SU-DHL-6 (cell line): Measurements from ENCODE around the gene ATOSA.

Source experiments
- H2AFZ ChIP-seq: fragments of 200-600 bp; sonication (generic); 2 replicates; pipeline ENCODE4 v1.6.1; 2014; ENCODE audit warnings: low read depth, mild to moderate bottlenecking, moderate library complexity, mixed read lengths, antibody characterized with exemption, low read length; ENCODE audit not compliant: severe bottlenecking
- H3F3A ChIP-seq: fragments of 200-600 bp; shearing (Covaris generic); 2 replicates; pipeline ENCODE4 v1.6.0; 2016; ENCODE audit warnings: antibody characterized with exemption, mild to moderate bottlenecking; ENCODE audit not compliant: insufficient read depth
- H3K27ac ChIP-seq: fragments of 200-600 bp; sonication (generic); 2 replicates; pipeline ENCODE4 v1.5.1; 2016; ENCODE audit warnings: low read depth, mild to moderate bottlenecking, low read length, moderate library complexity, mixed read lengths
- H3K27me3 ChIP-seq: fragments of 200-600 bp; sonication (generic), shearing (Covaris generic); 2 replicates; pipeline ENCODE4 v1.6.0; 2014; ENCODE audit warnings: mild to moderate bottlenecking, low read length
- H3K36me3 ChIP-seq: fragments of 200-600 bp; sonication (generic); 2 replicates; pipeline ENCODE4 v1.6.1; 2014; ENCODE audit warnings: mild to moderate bottlenecking, low read length, mixed read lengths
- H3K4me2 ChIP-seq: fragments of 300-600, 200-600 bp; shearing (Covaris generic), sonication (generic); 2 replicates; pipeline ENCODE4 v1.6.0; 2014; ENCODE audit warnings: low read length, low read depth, mild to moderate bottlenecking; ENCODE audit not compliant: poor library complexity, severe bottlenecking
- H3K4me3 ChIP-seq: fragments of 200-600 bp; sonication (generic); 2 replicates; pipeline ENCODE4 v1.5.1; 2014; ENCODE audit warnings: antibody characterized with exemption, low read length, mild to moderate bottlenecking, mixed read lengths; ENCODE audit not compliant: insufficient read depth, poor library complexity, severe bottlenecking
- H3K79me2 ChIP-seq: fragments of 200-600 bp; sonication (generic); 2 replicates; pipeline ENCODE4 v1.6.1; 2014; ENCODE audit warnings: mild to moderate bottlenecking, low read length, moderate library complexity; ENCODE audit not compliant: insufficient read depth
- H3K9ac ChIP-seq: fragments of 200-600 bp; sonication (generic); 2 replicates; pipeline ENCODE4 v1.7.0; 2014; ENCODE audit warnings: mild to moderate bottlenecking, low read length
- H3K9me2 ChIP-seq: fragments of 200-600 bp; sonication (generic); replicated peaks from 2 replicates; pipeline ENCODE4 v1.6.1; 2014; ENCODE audit warnings: low read length; ENCODE audit not compliant: insufficient read depth
- H3K9me3 ChIP-seq: fragments of 200-600 bp; sonication (generic); 2 replicates; pipeline ENCODE4 v1.6.1; 2014; ENCODE audit warnings: low read length, mixed read lengths; ENCODE audit not compliant: insufficient read depth
- H4K20me1 ChIP-seq: fragments of 200-600 bp; sonication (generic); 2 replicates; pipeline ENCODE4 v1.6.1; 2014; ENCODE audit warnings: low read depth, mild to moderate bottlenecking, antibody characterized with exemption, low read length, moderate library complexity, mixed read lengths
- EZH2phosphoT487 ChIP-seq: fragments of 200-600 bp; sonication (generic), shearing (Covaris generic); conservative IDR thresholded peaks from 2 replicates; pipeline ENCODE4 v1.6.1; 2018; ENCODE audit warnings: mild to moderate bottlenecking, antibody characterized with exemption, low read length, moderate library complexity, mixed read lengths
- TF ChIP-seq, protein P1 (sequence below): fragments of 200-600 bp; sonication (generic); IDR thresholded peaks from one replicate; pipeline ENCODE4 v1.5.1; 2017; ENCODE audit warnings: antibody characterized with exemption, mild to moderate bottlenecking, low read length, moderate library complexity; ENCODE audit not compliant: insufficient read depth, poor library complexity, severe bottlenecking

Gene ATOSA

DNA sequence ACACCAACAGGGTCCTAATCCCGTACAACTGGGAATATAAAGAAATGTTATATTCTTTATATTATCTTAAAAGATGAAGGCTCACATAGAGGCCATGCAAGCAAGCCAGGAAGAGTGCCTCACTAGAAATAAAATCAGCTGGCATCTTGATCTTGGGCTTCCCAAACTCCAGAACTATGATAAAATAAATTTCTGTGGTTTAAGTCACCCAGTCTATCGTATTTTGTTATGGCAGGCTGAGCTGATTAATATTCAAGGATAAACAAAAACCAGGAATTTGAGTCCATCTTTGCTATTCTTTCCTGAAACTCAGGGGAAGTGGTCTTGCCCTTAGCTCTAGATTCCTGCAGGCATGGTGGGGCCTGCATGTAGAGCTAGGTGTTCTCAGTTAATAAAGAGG, 42.7 kb downstream of the ATOSA start:
- Histone ChIP-seq H3K9ac (no peak overlapping the region), H3K79me2 (peaks cover 13% of the 10 kb centered on the region), H3K9me3 (no peaks in the 10 kb centered on the region), H3K4me3 (no peak overlapping the region), H3K27ac (no peak overlapping the region), H3K9me2 (no peaks in the 10 kb centered on the region), H4K20me1 (0 out of 2 replicates have a peak, but pooled peaks cover 3% of the 10 kb centered on the region), H3K27me3 (no peaks in the 10 kb centered on the region), H3K36me3 (peaks cover 19% of the 10 kb centered on the region; the same call in 1 of the 2 replicates), H2AFZ (no peak overlapping the region), H3F3A (peaks cover 9% of the 10 kb centered on the region; the same call in 1 of the 2 replicates), H3K4me2 (no peak overlapping the region)
- TF ChIP-seq, protein P1, sequence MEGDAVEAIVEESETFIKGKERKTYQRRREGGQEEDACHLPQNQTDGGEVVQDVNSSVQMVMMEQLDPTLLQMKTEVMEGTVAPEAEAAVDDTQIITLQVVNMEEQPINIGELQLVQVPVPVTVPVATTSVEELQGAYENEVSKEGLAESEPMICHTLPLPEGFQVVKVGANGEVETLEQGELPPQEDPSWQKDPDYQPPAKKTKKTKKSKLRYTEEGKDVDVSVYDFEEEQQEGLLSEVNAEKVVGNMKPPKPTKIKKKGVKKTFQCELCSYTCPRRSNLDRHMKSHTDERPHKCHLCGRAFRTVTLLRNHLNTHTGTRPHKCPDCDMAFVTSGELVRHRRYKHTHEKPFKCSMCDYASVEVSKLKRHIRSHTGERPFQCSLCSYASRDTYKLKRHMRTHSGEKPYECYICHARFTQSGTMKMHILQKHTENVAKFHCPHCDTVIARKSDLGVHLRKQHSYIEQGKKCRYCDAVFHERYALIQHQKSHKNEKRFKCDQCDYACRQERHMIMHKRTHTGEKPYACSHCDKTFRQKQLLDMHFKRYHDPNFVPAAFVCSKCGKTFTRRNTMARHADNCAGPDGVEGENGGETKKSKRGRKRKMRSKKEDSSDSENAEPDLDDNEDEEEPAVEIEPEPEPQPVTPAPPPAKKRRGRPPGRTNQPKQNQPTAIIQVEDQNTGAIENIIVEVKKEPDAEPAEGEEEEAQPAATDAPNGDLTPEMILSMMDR: no peak
- no peak for TF ChIP-seq EZH2phosphoT487

DNA sequence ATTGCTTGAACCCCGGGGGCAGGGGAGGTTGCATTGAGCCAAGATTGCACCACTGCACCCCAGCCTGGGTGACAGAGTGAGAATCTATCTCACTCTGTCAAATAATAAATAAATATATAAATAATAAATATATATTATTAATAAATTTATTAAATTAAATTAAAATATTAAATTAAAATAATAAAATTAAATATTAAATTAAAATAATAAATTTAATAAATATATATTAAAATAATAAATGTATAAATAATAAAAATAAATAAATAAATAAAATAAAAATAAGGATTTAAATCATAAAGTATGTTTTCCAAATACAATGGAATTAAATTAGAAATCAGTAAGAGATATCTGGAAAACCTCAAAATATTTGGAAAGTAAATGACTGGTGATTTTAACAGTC, 43.3 kb downstream of the ATOSA start:
- Histone ChIP-seq H3K36me3 (peaks cover 20% of the 10 kb centered on the region; the same call in 1 of the 2 replicates), H4K20me1 (0 out of 2 replicates have a peak, but pooled peaks cover 3% of the 10 kb centered on the region), H3K27ac (no peak overlapping the region), H3K9me2 (no peaks in the 10 kb centered on the region), H3K9me3 (no peaks in the 10 kb centered on the region), H3K4me3 (no peak overlapping the region), H3F3A (peaks cover 9% of the 10 kb centered on the region; the same call in 1 of the 2 replicates), H3K4me2 (no peak overlapping the region), H3K79me2 (peaks cover 13% of the 10 kb centered on the region), H3K9ac (no peak overlapping the region), H2AFZ (no peak overlapping the region), H3K27me3 (no peaks in the 10 kb centered on the region)
- TF ChIP-seq, protein P1: no peak
- TF ChIP-seq EZH2phosphoT487: no peak
